Epithelial cell of umbilical artery (primary cell): Measurements from ENCODE around the gene GJA3. TPM values are rescaled to one million over a fixed set of nuclear protein-coding genes. Genes with fewer than 3 reads are reported as not detected.

Source experiments
- total RNA-seq: library from RNA; depleted of rRNA; stranded (reverse); fragments of >200 nt; gene quantifications from 2 replicates; pipeline ENCODE4 v1.2.3, GENCODE V29; 2014

The GJA3 gene
- total RNA-seq, result under 0.01 and 0.15 TPM in 2 replicates

GRCh38 chr13:20160306-20161274, at the start of gene GJA3:
Gene GJA3, minus strand, starts transcription at chr13:20161052. Its CDS starts 17,764 bp downstream, at chr13:20143288.

GRCh38 chr13:20192836-20193161, 31.9 kb upstream of the GJA3 start, which contains the start of gene GJB2:
Gene GJB2, minus strand, starts transcription at chr13:20192938. Its CDS starts 3,357 bp downstream, at chr13:20189581.

Other genes starting within 250 kb of the GJA3 start
- 40.6 and 58.1 TPM in 2 replicates for gene ZMYM2, start 202.3 kb downstream of the GJA3 start, total RNA-seq
- gene GJB2, start 31.9 kb upstream of the GJA3 start, total RNA-seq, result not detected in 2 replicates
- gene GJB6, start 71.3 kb upstream of the GJA3 start, total RNA-seq, result not detected in 2 replicates